Cortex of kidney (tissue), 1 donor: ENCODE measurements around the gene PLAU.
"Not testable (repeated sequence)": the region's sequence is repeated elsewhere in the genome, so short reads cannot be mapped to it uniquely, and the experiment has no call there.

Experiments
- DNase-seq: peaks from one replicate; lab custom pipeline; 2025; lab: John Stamatoyannopoulos, UW

PLAU gene

DNA sequence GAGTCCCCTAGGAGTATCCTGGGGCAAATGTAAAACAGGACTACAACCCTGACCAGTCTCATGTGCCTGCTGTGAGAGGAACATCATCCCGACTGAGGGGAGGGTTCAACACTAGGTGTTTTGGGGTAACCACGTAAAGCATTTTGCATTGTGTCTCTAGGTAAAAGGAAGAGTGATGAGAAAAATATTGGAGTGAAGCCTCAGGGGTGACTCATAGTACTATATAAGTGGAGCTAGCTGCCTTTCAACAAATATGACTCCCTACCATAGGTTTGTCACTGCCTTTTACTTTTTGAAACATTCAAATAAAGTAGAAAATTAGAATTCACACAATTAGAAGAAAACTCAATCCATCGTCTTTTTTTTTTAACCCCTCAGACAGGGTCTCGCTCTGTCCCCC lies 34.0 kb upstream of the PLAU start:
- DNase-seq, result no peak

GRCh38 chr10:73877533-73878160 lies 33.3 kb upstream of the PLAU start:
- DNase-seq, result no peak

DNA sequence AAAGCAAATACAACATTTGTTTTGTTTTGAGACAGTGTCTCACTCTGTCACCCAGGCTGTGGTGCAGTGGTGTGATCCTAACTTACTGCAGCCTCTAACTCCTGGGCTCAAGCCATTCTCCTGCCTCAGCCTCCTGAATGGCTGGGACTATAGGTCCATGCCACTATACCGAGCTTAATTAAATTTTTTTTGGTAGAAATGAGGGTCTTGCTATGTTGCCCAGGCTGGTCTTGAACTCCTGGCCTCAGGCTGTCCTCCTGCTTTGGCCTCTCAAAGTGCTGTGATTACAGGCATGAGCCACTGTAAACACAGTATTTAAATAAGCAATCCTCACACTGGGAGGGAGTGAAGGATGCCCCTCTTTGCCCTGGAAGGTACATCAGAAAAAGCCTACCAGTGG lies 32.6 kb upstream of the PLAU start:
- DNase-seq, result no peak

DNA sequence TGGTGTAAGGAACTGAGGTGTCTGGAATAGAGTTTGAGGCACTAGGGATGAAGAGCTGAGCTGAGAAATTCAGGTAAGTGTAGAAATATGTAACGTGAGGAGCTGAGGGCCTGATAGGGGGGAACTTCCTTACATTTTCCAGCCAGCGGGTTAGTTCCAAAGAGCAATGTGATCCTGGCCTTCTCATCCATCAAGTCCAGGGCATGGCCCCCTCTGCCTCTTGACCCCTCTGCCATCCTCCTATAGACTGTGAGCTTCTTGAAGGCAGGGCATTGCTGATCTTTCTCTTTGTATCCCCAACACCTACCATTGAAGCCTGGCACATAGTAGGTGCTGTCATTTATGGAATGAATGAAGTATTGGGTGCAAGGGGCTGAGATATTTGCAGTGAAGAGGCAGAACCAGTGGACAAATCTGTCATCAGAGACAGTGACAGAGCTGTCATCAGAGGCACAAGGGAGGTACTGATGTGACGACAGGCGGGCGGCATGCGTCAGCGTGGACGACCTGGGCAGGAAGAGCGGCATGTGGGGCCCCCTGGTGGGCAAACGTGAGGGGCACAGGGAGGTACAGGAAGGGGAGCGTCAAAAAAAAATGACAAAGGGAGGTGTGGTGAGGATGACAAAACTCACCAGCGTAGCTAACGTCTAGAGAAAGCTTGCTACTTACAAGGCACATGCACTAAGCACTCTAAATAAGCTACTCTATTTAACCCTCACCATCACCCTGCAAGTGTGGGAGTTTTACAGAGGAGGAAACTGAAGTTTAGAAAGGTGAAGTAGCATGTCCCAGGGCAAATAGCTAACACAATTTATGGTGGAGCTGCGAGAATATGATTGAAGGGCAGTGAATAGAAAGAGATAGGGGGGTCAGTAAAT lies 31.4 kb upstream of the PLAU start:
- DNase-seq, result no peak

- DNase-seq, result no peak
Measured at GRCh38 chr10:73881221-73881919, 29.6 kb upstream of the PLAU start.

DNA sequence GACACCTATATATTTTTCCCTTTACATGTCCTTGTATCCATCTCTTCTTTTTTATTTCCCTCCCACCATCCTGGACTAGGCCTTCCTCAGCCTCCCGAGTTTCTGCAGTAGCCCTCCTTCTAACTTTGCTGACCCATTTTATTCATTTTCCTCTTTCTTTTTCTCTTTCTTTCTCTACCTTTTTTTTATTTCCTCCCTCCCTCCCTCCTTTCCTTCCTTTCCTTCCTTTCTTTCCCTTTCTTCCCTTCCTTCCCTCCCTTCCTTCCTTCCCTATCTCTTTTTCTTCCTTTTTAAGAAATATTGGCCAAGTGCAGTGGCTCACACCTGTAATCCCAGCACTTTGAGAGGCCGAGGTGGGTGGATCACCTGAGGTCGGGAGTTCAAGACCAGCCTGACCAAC lies 26.9 kb upstream of the PLAU start:
- DNase-seq, result no peak

- no peak for DNase-seq
Measured at GRCh38 chr10:73886085-73886529, 24.8 kb upstream of the PLAU start.

DNA sequence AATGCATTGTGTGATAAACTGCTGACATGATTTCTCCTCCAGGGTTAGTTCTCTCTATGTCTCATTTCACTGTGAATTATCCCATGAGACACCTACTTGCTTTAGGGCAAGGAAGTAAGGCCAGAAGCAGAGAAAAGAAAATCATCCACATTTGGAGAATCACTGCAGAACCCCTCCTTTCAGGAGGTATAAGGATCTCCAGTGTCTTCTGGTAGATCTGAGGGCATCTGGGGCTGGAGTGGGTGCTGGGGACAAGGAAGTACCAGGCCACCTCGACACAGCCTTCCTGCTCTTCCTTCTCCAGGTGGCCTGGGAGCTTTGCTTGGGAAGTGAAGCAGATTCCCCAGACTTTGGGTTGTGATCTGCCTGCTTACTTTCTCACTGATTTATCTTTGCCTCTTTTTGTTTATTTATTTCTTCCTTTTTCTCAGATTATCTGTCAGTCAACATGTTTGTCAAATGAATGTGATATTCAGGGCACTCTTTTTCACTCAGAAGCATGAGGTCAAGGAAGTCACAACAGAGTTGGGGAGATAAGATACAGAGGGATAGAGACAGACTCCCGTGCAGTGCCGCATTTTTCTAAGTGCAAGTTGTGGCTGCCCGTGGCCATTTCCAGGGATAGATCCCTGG lies 24.2 kb upstream of the PLAU start:
- DNase-seq, result no peak

GRCh38 chr10:73887294-73888039 lies 23.5 kb upstream of the PLAU start:
- no peak for DNase-seq

DNA sequence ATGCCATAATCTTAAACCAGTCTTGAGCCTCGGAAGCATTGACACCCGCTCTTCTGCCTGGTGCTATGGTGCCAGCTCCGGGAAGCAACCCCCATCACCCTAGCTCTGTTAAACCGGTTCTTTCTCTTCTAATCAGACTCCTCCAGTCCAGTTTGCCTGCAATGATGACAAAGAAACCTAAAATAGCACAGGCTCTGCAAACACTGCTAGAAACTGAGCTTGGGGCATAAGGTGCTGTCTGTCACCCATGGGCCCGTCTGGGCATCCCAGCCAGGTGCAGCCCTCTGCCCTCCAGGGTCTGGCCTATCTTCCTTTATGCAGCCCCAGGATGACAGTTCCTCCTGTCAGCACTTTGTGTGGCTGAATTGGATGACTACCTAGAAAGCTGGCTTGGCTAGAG lies 22.4 kb upstream of the PLAU start:
- no peak for DNase-seq

- DNase-seq, result no peak
Measured at GRCh38 chr10:73889014-73889413, 21.9 kb upstream of the PLAU start.

DNA sequence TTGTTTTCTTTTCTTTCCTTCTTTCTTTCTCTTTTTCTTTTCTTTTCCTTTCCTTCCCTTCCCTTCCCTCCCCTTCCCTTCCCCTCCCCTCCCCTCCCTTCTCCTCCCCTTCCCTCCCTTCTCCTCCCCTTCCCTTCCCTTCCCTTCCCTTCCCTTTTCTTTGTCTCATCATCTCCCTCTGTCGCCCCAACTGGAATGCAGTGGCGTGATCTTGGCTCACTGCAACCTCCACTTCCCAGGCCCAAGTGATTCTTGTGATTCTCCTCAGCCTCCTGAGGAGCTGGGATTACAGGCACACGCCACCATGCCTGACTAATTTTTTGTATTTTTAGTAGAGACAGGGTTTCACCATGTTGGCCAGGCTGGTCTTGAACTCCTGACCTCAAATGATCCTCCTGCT lies 21.5 kb upstream of the PLAU start:
- DNase-seq, result not testable (repeated sequence)

DNA sequence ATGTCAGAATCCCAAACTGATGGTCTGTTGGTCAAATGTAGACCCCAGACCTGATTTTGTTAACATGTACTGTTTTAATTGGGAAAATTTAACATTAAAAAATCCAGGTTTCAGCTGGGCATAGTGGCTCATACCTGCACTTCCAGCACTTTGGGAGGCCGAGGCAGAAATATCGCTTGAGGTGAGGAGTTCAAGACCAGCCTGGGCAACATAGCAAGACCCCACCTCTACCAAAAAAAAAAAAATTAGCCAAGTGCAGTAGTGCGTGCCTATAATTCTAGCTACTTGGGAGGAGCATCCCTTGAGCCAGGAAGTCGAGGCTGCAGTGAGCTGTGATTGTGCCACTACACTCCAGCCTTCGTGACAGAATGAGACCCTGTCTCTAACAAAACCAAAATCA lies 20.7 kb upstream of the PLAU start:
- no peak for DNase-seq

- DNase-seq, result not testable (repeated sequence)
Measured at GRCh38 chr10:73890830-73891229, 20.1 kb upstream of the PLAU start.

DNA sequence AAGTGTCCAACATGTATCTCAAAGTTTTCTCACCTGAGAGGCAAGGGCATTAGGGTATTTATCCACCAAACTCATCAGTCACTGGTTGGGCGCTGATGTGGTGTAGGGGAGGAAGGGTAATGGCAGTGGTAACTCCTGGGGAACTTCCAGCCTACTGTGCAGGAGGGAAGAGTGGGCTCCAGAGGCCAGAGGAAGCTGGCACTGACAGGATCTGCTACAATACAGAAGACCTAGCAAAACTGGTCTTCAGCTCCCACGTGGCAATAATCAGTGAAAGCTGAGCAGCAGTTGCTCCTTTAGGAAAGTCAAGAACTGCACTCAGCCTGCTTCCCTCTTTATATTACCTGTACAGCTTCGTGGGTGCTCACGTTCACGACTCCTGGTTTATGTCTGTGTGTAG lies 19.4 kb upstream of the PLAU start:
- no peak for DNase-seq

- no peak for DNase-seq
Measured at GRCh38 chr10:73892310-73893030, 18.5 kb upstream of the PLAU start.

DNA sequence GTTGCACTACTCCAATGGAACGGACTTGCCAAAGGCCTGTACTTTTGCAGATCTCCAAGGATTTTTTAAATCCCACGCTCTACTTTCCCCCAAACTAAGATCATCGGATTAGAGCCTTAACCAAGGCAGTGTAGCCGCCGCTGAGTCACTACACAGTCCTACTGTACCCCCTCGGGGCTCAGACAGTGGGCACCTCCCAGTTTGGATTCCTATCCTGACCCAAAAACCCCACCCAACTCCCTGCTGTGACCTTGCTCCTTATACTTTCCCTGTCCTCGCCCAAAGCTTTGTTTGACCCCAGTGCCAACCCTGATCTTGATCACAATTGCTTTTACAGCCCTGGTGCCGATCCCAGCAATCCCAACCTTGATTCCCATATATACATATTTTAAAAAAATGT lies 17.5 kb upstream of the PLAU start:
- DNase-seq, result no peak

DNA sequence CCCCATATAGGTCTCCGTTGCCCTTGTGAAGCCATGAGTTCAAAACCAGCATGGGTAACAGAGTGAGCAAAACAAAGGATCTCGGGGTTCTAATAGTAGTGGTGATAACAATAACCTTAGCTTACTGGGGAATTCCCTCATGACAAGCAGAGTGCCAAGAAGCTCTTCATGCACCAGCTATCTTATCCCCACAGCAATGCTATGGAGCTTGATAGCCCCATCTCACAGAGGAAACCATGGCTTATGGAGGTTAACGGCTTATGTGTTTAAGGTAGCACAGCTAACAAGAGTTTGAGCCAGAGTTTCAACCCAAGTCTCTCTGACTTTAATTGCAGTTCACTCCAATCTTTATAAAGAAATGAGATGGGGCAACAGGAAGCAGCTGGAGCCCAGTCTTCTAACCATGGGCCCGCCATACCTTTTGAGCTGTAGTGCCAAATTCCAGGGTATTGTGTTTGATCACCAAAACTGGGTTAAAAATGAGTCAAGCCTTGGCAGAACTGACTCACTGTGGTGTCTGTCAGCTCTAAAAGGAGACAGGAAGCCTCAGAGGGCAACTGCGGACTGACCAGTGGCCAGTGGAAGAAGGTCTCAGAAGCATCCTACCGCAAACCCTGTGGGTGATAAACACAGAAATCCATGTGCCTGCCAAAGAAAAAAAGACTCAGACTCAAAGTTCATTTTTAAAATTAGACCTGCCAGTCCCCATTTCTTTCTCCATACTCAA lies 16.5 kb upstream of the PLAU start:
- DNase-seq, result no peak

DNA sequence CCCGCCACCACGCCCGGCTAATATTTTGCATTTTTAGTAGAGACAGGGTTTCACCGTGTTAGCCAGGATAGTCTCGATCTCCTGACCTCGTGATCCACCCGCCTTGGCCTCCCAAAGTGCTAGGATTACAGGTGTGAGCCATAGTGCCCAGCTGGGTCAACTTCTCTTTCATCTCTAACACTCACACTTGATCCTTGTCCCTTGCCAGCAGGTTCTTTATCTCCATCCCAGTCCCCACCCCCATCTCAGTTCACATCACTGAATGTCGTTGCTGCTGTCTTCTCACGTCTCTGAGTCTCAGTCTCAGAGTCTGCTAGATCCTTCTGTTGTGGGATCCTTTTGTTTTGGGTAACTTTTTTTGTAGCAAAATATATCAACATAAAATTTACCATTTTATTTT lies 15.6 kb upstream of the PLAU start:
- DNase-seq, result not testable (repeated sequence)

DNA sequence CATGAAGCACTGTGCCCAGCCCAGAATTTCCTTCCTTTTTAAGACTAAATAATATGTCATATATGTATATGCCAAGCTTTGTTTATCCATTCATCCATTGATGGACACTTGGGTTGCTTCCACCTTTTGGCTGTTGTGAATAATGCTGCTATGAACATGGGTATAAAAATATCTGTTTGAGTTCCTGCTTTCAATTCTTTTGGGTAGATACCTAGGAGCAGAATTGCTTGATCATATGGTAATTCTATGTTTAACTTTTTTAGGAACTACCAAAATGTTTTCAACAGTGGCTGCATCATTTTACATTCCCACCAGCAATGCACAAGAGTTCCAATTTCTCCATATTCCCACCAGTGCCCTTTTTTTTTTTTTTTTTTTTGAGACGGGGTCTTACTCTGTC lies 13.2 kb upstream of the PLAU start:
- no peak for DNase-seq
